22Rv1 (cell line): Measurements from ENCODE around the gene GSTA2.
A peak's percentile ranks its signal among the peaks of the same experiment; 100 is the strongest.

Experiments
- H3K27ac ChIP-seq: fragments of 450-650 bp; 2 replicates; pipeline ENCODE4 v1.5.1; 2017
- CTCF ChIP-seq: fragments of 450-650 bp; IDR thresholded peaks from 2 replicates; pipeline ENCODE4 v1.5.1; 2017; ENCODE audit warnings: mild to moderate bottlenecking
- ZFX ChIP-seq: fragments of 450-650 bp; IDR thresholded peaks from 2 replicates; pipeline ENCODE4 v1.6.1; 2017; ENCODE audit warnings: antibody characterized with exemption, borderline replicate concordance

GSTA2 gene

GRCh38 chr6:52745764-52746201 is 17.5 kb downstream of the GSTA2 start:
- H3K27ac ChIP-seq, result 0 out of 2 replicates have a peak overlapping the region, but pooled peaks have one; percentile 0
- TF ChIP-seq CTCF (no peak), ZFX (no peak)

GRCh38 chr6:52741872-52742271 is 21.4 kb downstream of the GSTA2 start:
- H3K27ac ChIP-seq, result no peak overlapping the region
- no peak for TF ChIP-seq ZFX
- TF ChIP-seq CTCF, result no peak

- no peak for TF ChIP-seq ZFX
- no peak for TF ChIP-seq CTCF
- H3K27ac ChIP-seq, result no peak overlapping the region
Measured at GRCh38 chr6:52739627-52740026, 23.6 kb downstream of the GSTA2 start.

- no peak overlapping the region for H3K27ac ChIP-seq
- no peak for TF ChIP-seq CTCF
- TF ChIP-seq ZFX, result no peak
Measured at GRCh38 chr6:52739134-52739533, 24.1 kb downstream of the GSTA2 start.

GRCh38 chr6:52736145-52736544 is 27.1 kb downstream of the GSTA2 start:
- no peak overlapping the region for H3K27ac ChIP-seq
- TF ChIP-seq ZFX, result no peak
- TF ChIP-seq CTCF, result no peak

- no peak overlapping the region for H3K27ac ChIP-seq
- no peak for TF ChIP-seq ZFX
Measured at GRCh38 chr6:52735071-52735470, 28.2 kb downstream of the GSTA2 start.

- TF ChIP-seq ZFX (no peak), CTCF (no peak)
- H3K27ac ChIP-seq, result no peak overlapping the region
Measured at GRCh38 chr6:52734072-52734471, 29.2 kb downstream of the GSTA2 start.

- H3K27ac ChIP-seq, result no peak overlapping the region
- no peak for TF ChIP-seq ZFX
- TF ChIP-seq CTCF, result no peak
Measured at GRCh38 chr6:52733172-52733571, 30.1 kb downstream of the GSTA2 start.
